ENCODE results near the gene PBX3.
"Not testable (repeated sequence)": the region's sequence is repeated elsewhere in the genome, so short reads cannot be mapped to it uniquely, and the experiment has no call there.

Gene PBX3

DNA sequence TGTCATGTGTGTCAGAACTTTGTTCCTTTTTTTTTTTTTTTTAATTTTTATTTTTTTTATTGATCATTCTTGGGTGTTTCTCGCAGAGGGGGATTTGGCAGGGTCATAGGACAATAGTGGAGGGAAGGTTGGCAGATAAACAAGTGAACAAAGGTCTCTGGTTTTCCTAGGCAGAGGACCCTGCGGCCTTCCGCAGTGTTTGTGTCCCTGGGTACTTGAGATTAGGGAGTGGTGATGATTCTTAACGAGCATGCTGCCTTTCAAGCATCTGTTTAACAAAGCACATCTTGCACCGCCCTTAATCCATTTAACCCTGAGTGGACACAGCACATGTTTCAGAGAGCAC is 32.0 kb downstream of the PBX3 start:
- not testable (repeated sequence) for DNase-seq

GRCh38 chr9:125782718-125783117 is 35.5 kb downstream of the PBX3 start:
- no peak for DNase-seq

- DNase-seq = no peak
Measured at GRCh38 chr9:125784286-125785049, 37.3 kb downstream of the PBX3 start.

GRCh38 chr9:125785248-125785751 is 38.1 kb downstream of the PBX3 start:
- no peak for DNase-seq

DNA sequence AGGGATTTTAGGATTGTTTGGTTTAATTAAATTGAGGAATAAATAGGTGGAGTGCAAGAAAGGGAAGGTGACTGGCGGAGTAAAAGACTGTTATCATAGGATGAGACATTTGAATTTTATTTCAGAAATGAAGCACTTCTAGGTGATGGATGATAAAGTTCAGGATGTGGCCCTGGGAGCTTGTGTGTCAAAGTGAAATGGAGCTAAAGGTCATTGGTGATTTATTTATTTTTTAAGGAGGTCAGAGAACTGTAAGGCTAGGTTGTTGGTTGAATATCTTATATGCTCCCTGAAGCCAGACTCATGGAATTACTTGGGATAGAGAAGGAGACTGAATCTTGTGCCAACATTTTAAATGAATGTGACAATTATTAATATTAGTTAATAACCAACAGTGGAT is 40.5 kb downstream of the PBX3 start:
- no peak for DNase-seq

- DNase-seq = no peak
Measured at GRCh38 chr9:125789196-125789595, 42.0 kb downstream of the PBX3 start.

DNA sequence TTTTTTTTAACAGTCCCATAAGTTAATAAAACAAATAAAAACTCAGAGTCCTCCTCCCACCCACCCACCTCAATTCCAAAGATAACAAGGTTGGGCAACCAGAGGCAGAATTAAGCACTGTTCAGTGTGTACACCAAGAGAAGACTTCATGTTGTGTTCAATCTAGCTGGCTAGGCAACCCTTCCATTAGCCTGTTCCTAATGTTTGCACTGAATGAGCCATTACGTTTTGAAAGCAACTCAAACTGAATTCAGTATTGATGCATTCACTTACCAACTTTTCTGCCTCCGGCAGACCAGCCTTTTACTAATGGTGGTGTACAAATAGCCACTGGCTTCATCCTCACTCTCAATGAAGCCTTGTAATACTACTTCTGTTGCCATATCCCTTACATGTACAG is 47.5 kb downstream of the PBX3 start:
- no peak for DNase-seq

- no peak for DNase-seq
Measured at GRCh38 chr9:125795970-125796596, 48.9 kb downstream of the PBX3 start.

DNA sequence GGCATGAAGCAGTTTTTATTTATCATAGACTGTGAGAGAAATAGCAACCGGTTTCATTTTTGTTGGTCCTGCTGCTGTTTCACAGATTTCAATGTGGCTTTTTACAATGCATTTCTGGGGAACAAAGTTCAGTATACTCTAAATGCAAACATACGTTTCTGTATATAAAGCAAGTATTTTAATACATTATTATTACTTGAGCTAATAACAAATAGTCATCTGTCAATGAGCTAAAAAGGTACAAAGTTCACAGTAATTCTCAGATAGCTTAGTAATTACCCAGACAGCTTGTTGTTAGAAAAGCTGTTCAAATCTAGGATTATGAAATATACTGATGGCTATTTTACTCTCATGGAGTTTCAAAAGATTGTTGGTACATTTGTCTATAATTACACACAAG is 50.8 kb downstream of the PBX3 start:
- no peak for DNase-seq

- no peak for DNase-seq
Measured at GRCh38 chr9:125803526-125803925, 56.4 kb downstream of the PBX3 start.

DNA sequence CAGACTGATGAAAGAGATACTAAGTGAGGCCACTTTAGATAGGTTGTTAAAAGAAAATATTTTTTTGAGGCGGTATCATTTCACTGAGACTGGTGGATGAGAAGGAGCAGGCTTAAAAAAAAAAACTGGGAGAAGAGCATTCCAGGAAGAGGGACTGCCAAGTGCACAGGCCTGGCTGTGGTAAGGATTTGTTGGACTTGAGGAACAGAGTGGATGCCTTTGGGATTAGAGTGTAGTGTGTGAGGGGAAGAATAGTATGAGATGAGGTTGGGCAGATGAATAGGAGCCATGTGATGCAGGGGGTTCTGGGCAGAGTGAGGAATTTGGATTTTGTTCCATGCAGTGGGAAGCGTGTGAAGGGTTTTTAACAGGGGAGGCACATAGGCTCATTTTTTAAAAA is 57.9 kb downstream of the PBX3 start:
- no peak for DNase-seq

DNA sequence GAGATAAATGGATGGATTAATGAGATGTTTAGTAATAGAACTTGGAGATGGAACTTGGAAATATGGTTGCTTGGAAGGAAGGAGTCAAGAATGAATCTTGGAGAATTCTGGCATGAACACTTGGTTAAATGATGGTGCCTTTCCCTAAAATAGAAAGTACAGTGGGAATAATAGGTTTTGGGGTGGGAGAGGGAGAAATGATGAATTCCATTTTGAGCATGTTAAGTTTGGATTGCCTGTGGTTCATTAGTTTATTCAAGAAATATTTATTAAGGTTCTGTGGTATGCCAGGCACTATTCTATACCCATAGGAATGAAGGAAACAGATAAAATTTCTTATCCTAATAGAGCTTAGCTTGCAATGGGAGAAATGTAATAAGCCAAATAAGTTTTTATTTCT is 58.4 kb downstream of the PBX3 start:
- DNase-seq = no peak

GRCh38 chr9:125807079-125807478 is 59.9 kb downstream of the PBX3 start:
- DNase-seq = no peak

DNA sequence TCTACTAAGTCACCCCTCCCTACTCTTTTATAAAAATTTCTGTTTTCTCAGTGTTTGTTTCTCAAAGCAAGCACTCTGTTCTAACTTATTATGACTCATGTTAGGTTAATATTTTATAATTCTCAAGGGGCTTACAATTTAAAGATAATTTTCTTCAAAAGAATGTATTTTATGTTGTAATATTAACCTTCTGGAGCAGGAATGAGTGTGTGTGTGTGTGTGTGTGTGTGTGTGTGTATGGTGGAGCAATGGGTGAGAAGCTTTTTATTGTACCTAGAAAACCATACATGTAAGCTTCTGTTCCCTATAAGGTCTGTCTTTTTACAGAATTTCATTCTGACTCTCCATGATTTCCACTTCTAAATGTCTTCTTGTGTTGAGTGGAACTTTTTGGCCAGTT is 63.0 kb downstream of the PBX3 start:
- DNase-seq = no peak

DNA sequence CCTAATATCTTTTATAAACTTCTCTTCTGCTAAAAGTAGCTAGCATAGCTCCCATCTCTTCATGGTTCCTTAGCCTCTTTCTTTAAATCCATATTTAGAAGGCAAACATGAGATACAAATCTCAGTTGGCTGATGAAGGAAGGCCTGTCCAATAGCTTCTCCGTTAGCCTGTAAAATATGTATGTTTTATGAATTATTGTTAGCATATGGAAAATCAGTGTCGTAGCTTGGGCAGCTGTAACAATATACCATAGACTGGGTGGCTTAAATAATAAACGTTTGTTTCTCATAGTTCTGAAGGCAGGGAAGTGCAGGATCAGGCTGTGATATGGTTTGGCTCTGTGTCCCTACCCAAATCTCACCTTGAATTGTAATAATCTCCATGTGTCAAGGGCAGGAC is 63.8 kb downstream of the PBX3 start:
- no peak for DNase-seq

- DNase-seq = no peak
Measured at GRCh38 chr9:125812403-125812802, 65.2 kb downstream of the PBX3 start.

DNA sequence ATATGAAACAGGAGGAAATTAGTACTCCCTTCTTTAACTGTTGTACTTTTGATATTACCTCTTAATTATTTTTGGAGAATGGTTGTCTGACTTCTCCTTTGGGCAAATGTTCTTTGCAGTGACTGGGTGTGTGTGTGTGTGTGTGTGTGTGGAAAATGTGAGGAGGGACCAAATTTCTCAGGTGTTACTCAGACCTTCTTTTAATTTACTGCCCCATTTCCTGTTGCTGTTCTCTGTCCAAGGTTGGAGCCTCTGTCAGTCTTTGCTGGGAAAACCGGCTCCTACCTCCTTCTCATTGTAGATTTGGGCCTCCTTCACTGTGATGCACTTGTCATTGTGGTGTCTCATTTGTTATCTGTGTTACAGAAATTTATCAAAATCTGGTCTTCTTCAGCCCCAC is 68.4 kb downstream of the PBX3 start:
- no peak for DNase-seq

DNA sequence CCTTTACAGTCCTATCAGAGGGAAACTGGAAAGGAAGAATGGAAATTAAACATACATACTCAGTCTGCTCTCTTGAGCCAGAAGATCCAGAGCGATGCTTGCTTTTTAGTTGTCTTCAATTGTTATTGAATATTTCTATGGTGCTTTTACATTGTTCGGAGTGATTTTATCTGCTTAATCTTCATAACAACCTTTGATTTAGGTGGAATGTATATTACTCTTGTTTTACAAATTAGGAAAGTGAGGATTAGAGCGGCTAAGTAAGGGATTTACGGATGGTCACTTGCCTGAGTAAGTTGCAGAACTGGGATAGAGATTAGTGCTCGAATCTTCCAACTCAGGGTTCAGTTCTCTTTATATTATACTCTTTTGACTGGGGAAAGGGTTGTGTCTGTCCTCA is 69.1 kb downstream of the PBX3 start:
- DNase-seq = no peak

- no peak for DNase-seq
Measured at GRCh38 chr9:125820100-125820804, 73.1 kb downstream of the PBX3 start.

- DNase-seq = no peak
Measured at GRCh38 chr9:125821078-125821477, 73.9 kb downstream of the PBX3 start.

GRCh38 chr9:125822160-125822559 is 75.0 kb downstream of the PBX3 start:
- DNase-seq = no peak

- DNase-seq = no peak
Measured at GRCh38 chr9:125822902-125823301, 75.7 kb downstream of the PBX3 start.

DNA sequence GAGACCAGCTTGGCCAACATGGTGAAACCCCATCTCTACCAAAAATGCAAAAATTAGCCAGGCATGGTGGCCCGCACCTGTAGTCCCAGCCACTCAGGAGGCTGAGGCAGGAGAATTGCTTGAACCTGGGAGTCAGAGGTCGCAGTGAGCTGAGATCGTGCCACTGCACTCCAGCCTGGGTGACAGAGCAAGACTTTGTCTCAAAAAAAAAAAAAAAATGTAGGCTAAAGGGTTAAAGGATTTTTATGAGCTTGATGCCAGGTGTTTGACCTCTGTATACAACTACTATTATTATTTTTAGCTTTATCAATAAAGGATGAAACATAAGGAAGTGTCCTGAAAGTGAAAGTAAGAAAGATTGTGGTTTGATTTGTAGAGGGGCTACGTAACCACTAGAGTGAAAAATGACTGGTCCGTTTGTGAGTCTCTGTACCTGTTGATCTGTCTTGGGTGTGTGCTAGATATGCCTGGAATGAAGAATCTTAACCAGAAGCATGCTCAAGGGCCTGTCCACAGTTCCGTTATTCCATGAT is 76.8 kb downstream of the PBX3 start:
- not testable (repeated sequence) for DNase-seq

GRCh38 chr9:125825762-125826161 is 78.6 kb downstream of the PBX3 start:
- no peak for DNase-seq

Data from SHP77 (cell line).